ENCODE measurements around the gene PTCSC3. TPM values are rescaled to one million over a fixed set of nuclear protein-coding genes. Genes with fewer than 3 reads are reported as not detected.

The PTCSC3 gene
- total RNA-seq, 1 donor from 2014 or later, result not detected

GRCh38 chr14:36181417-36181816, 4.9 kb upstream of the PTCSC3 start:
- Mint-ChIP-seq H3K4me3 (ENCODE audit: unreplicated experiment) (no peak overlapping the region), H3K27ac (ENCODE audit: unreplicated experiment) (no peak overlapping the region), H3K36me3 (ENCODE audit: unreplicated experiment) (no peaks in the 10 kb centered on the region), H3K9me3 (ENCODE audit: unreplicated experiment) (no peaks in the 10 kb centered on the region), H3K27me3 (ENCODE audit: unreplicated experiment) (no peaks in the 10 kb centered on the region), H3K4me1 (ENCODE audit: low read depth, unreplicated experiment) (no peaks in the 10 kb centered on the region)
- TF ChIP-seq CTCF (IDR thresholded peaks at IDR 0.05; ENCODE audit: partially characterized antibody, unreplicated experiment), result no peak
- DNase-seq, result no peak

- no peaks in the 10 kb centered on the region for H3K36me3 Mint-ChIP-seq (ENCODE audit: unreplicated experiment)
- H3K9me3 Mint-ChIP-seq (ENCODE audit: unreplicated experiment), result no peaks in the 10 kb centered on the region
- no peak overlapping the region for H3K4me3 Mint-ChIP-seq (ENCODE audit: unreplicated experiment)
- DNase-seq, result no peak
- TF ChIP-seq CTCF (IDR thresholded peaks at IDR 0.05; ENCODE audit: partially characterized antibody, unreplicated experiment), result no peak
- H3K27me3 Mint-ChIP-seq (ENCODE audit: unreplicated experiment), result no peaks in the 10 kb centered on the region
- H3K4me1 Mint-ChIP-seq (ENCODE audit: low read depth, unreplicated experiment), result no peaks in the 10 kb centered on the region
- H3K27ac Mint-ChIP-seq (ENCODE audit: unreplicated experiment), result no peak overlapping the region
Measured at GRCh38 chr14:36177489-36177888, 967 bp upstream of the PTCSC3 start.

GRCh38 chr14:36174767-36175424, 1.6 kb downstream of the PTCSC3 start:
- H3K4me1 Mint-ChIP-seq (ENCODE audit: low read depth, unreplicated experiment), result no peaks in the 10 kb centered on the region
- no peak for TF ChIP-seq CTCF (IDR thresholded peaks at IDR 0.05; ENCODE audit: partially characterized antibody, unreplicated experiment)
- H3K9me3 Mint-ChIP-seq (ENCODE audit: unreplicated experiment), result no peaks in the 10 kb centered on the region
- DNase-seq, result no peak
- no peaks in the 10 kb centered on the region for H3K36me3 Mint-ChIP-seq (ENCODE audit: unreplicated experiment)
- no peaks in the 10 kb centered on the region for H3K27me3 Mint-ChIP-seq (ENCODE audit: unreplicated experiment)
- no peak overlapping the region for H3K27ac Mint-ChIP-seq (ENCODE audit: unreplicated experiment)
- H3K4me3 Mint-ChIP-seq (ENCODE audit: unreplicated experiment), result no peak overlapping the region

GRCh38 chr14:36173161-36173560, 3.4 kb downstream of the PTCSC3 start:
- DNase-seq, result no peak
- Mint-ChIP-seq H3K27me3 (ENCODE audit: unreplicated experiment) (no peaks in the 10 kb centered on the region), H3K36me3 (ENCODE audit: unreplicated experiment) (no peaks in the 10 kb centered on the region), H3K27ac (ENCODE audit: unreplicated experiment) (no peak overlapping the region), H3K9me3 (ENCODE audit: unreplicated experiment) (no peaks in the 10 kb centered on the region), H3K4me1 (ENCODE audit: low read depth, unreplicated experiment) (no peaks in the 10 kb centered on the region), H3K4me3 (ENCODE audit: unreplicated experiment) (no peak overlapping the region)
- TF ChIP-seq CTCF (IDR thresholded peaks at IDR 0.05; ENCODE audit: partially characterized antibody, unreplicated experiment), result no peak

GRCh38 chr14:36171607-36172006, 4.9 kb downstream of the PTCSC3 start:
- no peaks in the 10 kb centered on the region for H3K27me3 Mint-ChIP-seq (ENCODE audit: unreplicated experiment)

More at GRCh38 chr14:36171607-36172006, 4.9 kb downstream of the PTCSC3 start:
- H3K36me3 Mint-ChIP-seq (ENCODE audit: unreplicated experiment), result no peaks in the 10 kb centered on the region
- H3K4me3 Mint-ChIP-seq (ENCODE audit: unreplicated experiment), result no peak overlapping the region
- no peak for TF ChIP-seq CTCF (IDR thresholded peaks at IDR 0.05; ENCODE audit: partially characterized antibody, unreplicated experiment)
- H3K9me3 Mint-ChIP-seq (ENCODE audit: unreplicated experiment), result no peaks in the 10 kb centered on the region
- no peak for DNase-seq
- H3K4me1 Mint-ChIP-seq (ENCODE audit: low read depth, unreplicated experiment), result peaks cover 5% of the 10 kb centered on the region
- no peak overlapping the region for H3K27ac Mint-ChIP-seq (ENCODE audit: unreplicated experiment)

All from glutamatergic neuron (in vitro differentiated cells).